Suppressor macrophage treated with lipopolysaccharide for 1 hour (primary cell): Measurements from ENCODE around the gene JMJD1C.
"Not testable (repeated sequence)": the region's sequence is repeated elsewhere in the genome, so short reads cannot be mapped to it uniquely, and the experiment has no call there.

ENCODE experiments used
- DNase-seq, 3 donors: peaks; one replicate each; pipeline ENCODE4 v3.0.0-alpha.2; 2020 to 2022

Gene JMJD1C

DNA sequence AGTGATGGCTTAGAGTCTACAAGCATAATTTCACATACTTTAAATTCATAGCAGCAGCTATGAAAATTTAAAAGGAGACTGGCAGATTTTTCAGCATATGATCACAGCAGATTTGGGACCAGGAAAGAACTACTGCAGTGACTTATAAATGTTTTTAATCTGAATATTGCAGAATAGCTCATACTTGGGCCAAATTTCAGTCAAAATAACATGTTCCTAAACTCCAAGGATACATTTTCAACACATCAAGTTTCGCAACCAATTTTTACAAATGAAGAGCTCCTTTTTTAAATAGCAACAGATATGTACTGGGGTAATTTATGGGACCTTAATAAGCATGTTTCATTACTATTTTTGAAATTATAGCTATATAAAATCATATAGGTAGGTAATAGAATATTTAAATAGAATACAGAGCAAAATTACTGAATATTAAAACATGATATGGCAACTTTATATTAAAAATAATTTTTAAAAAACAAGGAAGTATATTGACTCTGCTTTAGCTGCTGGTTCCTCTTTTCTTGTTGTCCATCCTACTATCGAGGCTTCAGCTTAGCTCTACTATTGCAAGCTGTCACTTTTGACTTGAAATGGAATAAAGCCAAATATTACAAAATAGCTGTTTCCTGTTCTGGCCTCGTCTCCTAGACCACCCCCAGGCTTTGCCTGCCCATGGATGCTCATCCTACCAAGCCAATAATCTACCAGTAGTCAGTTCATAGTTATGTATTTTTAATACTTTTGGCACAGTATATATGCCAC is 209.6 kb downstream of the JMJD1C start:
- DNase-seq: peak; percentile 53 to 82 (median 81)

DNA sequence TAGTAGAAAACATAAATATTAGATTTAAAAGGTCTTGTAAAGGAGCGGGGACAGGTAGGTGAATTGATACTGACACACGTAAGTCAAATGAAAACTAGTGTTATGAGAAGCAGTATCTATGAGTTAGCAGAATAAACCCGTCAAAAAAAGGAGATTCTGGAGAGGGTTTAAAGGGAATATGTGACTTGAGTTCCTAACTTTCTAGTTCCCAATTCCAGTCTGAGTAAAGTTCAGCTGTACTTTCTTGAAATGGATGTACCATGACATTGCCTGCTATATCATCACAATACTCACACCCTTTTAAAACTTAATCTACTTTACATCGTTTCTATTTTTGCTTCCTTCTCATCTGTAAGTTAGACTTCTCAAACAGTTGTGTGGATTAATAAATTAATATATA is 210.5 kb downstream of the JMJD1C start:
- peak in 2 of 3 donors; percentile 43 to 50 for DNase-seq

DNA sequence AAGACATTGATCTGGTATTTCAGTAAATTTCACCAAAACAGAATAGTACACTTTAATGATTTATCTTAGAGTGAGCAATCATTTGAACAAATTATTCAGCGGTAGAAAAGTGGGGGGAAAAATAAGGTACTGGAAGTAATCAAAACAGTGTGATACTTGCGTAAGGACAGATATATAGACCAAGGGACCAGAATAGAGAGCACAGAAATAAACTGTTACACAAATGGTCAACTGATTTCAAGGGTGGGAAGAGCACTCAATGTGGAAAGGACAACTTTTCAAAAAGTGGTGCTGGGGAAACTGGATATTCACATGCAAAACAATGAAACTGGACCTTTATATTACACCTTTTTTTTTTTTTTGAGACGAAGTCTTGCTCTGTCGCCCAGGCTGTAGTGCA is 212.7 kb downstream of the JMJD1C start:
- DNase-seq: no peak

DNA sequence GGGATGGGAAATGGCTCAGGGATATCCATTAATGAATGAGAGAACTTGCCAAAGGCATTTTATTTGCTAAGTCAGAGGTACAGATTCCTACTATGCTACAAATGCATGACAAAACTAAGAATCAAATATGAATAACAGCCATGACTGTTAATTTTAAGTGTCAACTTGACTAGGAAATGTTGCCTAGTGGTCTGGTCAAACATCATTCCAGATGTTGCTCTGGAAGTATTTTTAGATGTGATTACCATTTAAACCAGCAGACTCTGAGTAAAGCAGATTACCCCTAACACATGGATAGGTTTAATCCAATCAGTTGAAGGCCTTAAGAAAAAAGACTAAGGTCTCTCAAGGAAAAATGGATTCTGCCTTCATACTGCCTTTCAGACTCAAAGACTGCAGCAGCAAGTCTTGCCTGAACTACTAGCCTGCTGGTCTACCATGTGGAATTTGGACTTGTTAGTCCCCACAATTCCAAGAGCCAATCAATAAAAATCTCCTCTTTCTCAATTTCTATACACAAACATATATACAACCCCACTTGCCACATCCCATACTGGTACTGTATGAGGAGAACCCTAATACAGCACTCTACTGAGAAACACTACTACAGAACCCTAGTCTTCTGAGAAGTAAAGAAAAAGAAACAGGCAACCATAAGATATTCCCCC is 213.5 kb downstream of the JMJD1C start:
- DNase-seq: no peak

DNA sequence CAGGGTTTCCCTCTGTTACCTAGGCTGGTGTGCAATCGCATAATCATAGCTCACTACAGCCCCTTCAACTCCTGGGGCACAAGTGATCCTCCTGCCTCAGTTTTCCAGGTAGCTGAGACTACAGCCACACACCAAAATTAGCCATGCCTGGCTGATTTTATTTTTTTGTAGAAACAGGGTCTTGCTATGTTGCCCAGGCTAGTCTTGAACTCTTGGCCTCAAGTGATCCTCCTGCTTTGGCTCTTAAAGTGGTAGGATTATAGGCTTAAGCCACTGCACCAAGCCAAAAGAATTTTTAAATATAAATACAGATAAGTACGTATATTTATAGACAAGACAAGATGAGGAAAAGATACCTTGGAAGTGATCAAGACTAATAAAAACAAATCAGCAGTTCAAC is 215.7 kb downstream of the JMJD1C start:
- DNase-seq: no peak

DNA sequence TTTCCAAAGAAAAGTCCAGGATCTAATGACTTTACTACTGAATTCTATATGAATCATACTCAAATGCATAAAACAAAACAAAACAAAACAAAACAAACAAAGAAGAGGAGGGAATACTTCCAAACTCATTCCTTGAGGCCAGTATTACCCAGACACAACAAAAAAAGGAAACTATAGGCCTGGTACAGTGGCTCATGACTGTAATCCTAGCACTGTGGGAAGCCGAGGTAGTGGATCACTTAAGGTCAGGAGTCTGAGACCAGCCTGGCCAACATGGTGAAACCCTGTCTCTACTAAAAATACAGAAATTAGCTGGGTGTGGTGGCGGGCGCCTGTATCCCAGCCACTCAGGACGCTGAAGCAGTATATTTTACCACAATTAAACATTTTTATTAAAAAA is 218.0 kb downstream of the JMJD1C start:
- DNase-seq: no peak

DNA sequence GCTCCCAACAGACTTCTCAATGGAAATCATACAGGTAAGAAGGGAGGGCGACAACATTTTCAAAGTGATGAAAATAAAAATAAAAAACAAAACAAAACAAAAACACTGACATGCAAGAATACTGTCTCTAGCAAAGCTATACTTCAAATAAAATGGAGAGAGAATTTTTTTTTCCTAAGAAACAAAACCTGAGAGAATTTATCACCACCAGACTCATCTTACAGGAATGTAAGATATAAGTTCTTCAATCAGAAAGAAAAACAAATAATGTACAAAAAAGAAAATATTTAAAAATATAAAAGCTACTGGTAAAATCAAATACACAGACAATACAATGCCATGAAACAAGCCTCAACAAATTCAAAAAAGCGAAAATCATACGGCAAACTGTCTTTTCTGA is 219.4 kb downstream of the JMJD1C start:
- DNase-seq: no peak

DNA sequence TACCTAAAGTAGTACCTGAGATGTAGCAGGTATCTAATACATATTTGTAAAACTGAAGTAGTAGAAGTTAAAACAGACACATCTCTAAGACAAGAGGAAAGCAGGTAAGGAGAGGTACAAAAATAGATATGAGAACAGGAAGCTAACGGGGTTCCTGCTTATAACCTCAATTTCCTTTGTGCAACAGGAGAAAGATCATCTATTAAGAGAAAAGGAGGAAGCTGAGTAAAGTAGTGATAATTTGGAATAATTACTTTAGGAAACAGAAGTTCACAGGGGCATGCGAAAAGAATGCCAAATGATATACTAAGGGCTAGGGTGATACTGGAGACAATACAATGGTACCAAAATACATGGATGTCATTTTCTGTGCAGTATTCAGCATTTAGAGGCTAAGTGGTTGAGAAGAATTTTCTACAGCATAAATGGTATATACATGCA is 223.9 kb downstream of the JMJD1C start:
- no peak for DNase-seq

DNA sequence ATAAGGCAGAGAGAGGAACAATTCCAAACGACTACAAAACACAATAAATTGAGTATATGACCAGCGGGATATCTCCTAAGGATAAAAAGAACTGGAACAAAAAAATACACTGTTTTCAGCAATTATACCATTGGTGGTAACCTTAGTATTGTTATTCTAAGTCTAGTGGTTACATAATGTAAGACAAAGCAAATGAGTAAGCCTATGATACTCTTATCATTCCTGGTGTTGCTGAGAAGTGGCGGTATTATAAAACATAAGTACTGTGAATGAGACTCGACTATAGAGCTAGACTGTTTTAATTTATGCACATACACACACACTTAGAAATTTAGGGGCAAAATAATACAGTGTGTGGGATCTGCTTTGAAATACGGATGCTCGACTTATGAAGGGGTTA is 225.0 kb downstream of the JMJD1C start:
- DNase-seq: no peak

DNA sequence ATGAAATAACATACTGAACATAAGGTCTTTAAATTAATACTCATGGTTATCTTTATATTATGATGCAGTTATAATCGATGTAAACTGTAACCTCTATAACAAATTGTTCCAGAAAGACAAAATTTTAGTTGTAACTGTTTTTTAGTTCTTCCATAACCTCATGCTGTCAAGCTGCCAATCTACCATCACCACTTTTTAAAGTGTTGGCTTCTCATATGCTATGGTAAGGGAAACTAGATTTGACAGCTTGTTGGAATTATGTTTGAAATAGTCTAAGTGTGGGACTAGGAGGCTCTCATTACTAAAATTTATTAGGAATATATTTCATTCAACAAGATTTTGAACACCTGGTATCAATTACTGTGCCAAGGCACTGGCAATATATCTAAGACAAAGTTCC is 227.3 kb downstream of the JMJD1C start:
- DNase-seq: no peak

DNA sequence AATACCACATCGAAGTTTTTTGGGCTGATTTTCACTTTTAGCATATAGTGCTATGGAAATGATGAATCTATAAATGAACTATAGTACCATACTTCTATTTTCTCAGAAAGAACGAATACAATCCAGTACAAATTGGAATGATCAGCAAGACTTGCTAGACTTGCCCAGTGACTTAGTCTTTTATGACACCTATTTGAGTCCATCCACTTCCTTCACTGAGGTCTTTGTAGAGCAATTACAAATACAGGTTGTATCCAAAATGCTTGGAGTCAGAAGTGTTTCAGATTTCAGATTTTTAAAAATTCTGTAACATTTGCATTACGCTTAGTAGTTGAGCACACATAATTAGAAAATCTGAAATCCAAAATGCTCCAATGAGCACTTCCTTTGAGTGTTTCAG is 228.4 kb downstream of the JMJD1C start:
- no peak for DNase-seq

DNA sequence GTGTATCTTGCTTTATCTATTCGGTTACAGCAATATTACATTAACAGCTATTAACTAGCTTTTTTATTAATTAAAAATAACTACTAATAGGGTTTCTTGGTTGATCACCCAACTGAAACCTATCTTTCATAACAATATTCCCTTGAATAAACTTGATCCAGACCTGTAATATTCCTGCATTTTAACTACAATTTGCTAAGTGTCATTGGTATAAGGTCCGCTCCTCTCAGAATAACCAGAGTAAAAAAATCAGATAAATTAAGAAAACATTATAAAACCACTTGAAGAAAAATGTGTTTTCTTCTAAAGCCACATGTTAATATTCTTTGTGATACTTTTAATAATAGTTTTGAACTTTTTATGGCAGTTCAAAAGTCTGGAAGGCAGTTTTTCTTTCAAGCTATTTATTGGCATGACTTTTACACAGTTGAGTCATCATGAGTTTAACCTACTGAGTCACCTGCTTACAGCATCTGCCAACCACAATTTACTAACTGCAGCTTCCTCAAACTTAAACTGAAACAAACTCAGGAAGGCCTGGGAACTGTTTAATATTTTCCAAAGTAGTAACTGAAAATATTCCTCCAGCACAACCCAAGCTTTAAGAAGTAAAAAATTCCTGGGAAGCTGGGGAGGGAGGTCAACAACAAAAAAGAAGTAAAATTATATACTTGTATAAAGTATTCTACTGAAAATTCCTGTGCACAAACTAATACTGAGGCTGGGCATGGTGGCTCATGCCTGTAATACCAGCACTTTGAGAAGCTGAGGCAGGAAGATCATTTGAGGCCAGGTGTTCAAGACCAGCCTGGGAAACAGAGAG is 229.5 kb downstream of the JMJD1C start:
- DNase-seq: peak; percentile 72 to 92 (median 88)

DNA sequence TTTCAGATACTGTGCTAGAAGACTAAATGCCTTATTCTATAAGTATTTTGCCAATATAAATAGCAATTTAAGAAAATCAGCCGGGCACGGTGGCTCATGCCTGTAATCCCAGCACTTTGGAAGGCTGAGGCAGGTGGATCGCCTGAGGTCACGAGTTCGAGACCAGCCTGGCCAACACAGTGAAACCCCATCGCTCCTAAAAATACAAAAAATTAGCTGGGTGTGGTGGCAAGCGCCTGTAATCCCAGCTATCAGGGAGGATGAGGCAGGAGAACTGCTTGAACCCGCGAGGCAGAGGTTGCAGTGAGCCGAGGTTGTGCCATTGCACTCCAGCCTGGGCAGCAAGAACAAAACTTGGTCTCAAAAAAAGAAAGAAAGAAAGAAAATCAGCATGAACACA is 230.6 kb downstream of the JMJD1C start:
- not testable (repeated sequence) for DNase-seq

DNA sequence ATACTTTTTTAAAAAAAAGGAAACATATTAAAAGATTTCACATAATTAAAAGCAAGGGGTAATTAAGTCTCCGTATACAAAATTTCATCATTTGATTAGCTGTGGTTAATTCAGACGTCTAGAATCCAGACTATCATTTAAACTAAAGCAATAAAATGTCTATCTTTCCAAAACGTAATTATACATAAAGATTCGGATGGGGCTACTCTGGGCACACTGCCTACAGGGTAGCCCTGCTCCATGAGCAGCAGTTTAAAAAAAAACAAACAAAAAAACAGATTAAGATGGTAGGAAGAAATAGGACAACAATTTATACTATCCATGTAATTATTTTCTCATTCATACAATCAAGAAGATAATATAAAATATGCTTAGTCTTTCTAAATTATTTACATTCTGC is 236.6 kb downstream of the JMJD1C start:
- no peak for DNase-seq

DNA sequence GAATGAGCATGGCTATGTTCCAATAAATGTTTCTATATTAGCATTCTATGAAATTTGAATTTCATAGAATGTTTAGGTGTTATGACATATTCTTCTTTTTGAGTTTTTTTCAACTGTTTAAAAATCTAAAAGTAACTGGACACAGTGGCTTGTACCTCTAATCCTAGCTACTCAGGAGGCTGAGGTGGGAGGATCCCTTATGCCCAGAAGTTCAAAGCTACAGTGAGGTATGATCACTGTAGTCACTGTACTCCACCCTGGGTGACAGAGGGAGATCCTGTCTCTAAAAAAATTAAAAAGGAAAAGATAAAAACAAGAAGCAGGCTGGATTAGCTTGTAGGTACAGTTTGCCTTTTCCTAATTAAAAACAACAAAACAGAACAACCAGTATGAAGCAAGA is 237.5 kb downstream of the JMJD1C start:
- DNase-seq: no peak

DNA sequence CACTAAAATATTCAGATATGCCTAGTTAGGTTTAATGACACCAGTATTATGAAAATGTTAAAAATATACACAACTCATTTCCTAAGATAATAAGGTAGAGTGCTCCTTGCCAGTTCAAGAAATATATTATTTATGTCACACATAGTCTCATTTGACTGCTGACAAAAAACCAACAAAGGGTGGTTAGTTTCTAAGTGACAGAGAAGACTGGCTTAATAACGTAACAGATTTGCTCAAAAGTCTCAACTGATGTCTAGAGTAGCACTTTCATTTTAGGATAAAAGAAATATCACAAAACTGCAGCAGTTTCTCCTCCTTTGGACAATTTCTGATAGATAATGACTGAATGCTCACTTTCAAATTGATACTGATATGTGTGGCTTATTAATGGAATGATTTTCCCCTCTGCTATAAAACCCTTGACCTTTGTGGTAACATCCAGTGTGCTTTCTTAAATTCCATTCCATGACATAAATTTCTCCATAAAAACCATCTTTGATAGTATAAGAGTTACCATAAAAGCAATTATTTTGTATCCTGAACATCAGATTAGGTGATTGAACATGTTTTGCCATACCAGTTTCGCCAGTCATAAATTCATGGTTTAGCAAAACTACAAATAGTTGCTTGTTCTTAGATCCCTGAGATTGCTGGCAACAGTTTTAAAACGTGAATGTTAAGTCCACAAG is 238.4 kb downstream of the JMJD1C start:
- no peak for DNase-seq

DNA sequence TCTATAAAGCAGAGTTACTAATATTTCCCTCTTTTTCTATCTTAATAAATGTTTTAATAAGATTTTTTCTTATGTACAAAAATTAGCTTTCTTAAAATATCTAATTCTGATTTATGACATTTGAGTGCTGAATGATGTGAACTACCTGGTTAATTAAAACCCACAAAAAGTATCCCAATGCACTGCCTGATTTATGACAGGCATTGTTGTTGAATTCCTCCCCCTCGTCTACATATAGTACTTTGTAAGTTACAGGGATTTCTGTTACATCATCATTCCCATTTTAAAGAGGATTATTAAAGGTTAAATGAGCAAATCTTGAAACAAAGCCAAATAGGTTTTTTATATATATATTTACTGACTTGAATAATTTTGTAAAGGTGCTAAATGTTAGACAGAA is 241.5 kb downstream of the JMJD1C start:
- DNase-seq: no peak

DNA sequence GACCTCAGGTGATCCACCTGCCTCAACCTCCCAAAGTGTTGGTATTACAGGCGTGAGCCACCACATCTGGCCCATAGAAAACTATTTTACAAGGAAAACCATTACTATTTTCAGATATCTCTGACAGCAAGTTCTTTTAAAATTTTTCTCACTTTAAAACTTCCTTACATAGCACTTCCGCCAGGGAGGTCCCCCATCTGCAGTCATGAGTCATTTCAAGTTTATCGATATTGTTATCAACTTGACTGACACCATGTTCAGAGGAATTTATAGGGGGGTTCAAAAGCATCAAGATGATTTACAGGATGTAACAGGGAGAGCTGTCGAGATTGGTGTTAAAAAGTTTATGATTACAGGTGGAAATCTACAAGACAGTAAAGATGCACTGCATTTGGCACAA is 243.8 kb downstream of the JMJD1C start:
- no peak for DNase-seq

DNA sequence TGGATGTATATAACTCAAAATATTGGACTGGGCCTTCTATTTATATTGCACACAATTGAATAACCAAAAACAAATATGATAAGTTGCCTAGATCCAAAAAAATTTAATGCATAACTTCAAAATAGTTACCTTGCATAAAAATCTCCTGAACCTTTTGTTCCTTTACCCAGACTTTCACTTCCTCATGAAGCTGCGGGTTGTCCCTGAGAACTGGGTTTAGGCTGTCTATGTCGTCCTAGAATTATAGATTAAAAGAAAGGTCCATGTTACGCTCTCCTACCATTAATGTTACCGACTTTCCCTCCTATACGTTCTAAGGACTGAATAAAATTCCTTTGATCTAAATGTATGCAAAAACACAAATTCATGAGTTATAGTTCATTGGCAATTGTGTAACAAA is 246.0 kb downstream of the JMJD1C start:
- peak in 1 of 3 donors; percentile 34 for DNase-seq

DNA sequence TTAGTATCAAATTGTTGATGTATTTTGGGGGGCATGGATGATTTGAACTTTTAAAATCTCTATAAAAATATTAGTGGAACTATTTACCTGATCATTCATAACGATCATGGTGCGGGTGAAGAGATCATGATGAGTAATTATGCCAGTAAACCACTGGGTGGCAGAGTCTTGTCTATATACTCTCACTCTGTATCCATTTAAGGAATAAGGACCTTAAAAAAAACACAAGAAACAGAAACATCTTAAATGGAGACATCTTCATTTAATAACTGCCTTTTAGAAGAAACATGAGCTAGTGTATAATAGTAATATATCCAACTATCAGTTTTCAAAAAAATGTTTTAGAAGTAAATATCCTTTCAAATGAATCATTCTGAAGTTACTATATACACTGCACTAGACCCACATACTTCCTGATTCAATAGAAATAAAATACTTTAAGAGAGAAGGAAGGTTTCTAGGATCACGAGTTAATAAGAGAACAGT is 248.6 kb downstream of the JMJD1C start:
- DNase-seq: peak; percentile 50 to 70 (median 68)

DNA sequence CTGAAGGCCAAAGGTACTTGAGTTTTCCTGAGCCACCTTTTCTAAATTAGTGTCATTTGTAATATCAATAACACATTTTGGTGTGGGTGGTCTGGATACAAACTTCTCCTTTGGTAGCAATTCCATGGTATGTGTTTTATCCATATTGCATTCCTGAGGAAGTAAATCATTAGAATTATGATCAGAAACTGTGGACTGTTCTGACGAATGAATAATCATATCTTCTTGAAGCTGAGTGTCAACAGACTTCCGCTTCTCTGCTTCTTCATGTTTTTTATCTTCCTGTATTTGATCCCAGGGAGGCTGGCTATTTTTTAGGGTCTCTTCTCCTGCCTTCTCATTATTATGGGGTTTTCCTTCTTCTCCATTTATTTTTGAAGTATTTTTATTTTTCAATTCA is 251.2 kb downstream of the JMJD1C start:
- DNase-seq: peak; percentile 30 to 65 (median 56)

DNA sequence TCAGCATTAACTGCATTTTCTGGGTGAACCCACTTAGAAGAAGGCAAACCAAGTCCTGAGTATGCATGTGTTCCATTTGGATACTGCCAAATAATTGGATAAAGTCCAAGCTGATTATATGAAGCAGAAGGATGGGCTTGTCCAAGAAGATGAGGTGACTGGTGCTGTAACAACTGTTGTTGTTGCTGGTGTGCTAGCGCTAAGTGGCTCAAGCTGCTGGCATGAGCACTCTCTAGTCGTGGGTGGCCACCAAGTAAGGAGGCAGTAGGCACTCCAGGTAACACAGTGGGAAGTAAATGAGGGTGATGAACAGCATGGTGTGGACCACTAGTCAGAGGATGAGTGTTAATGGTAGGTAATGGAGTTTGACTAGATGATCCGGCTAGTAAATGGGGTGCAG is 252.3 kb downstream of the JMJD1C start:
- no peak for DNase-seq
